Naive thymus-derived CD4-positive, alpha-beta T cell (primary cell): ENCODE measurements around the gene STX18. TPM values are rescaled to one million over a fixed set of nuclear protein-coding genes. Genes with fewer than 3 reads are reported as not detected.
"Not testable (repeated sequence)": the region's sequence is repeated elsewhere in the genome, so short reads cannot be mapped to it uniquely, and the experiment has no call there.

Experiments
- ATAC-seq: fragments of 150-1000 bp; cut with Tn5 transposase; 2 replicates; pipeline ENCODE4 v1.10.0; 2021; ENCODE audit warnings: mild to moderate bottlenecking, moderate library complexity
- CTCF ChIA-PET: fragments of 350-600 bp; sonication (Branson Sonifier 250); formaldehyde crosslinking; loops from one replicate; lab custom pipeline; 2021; ENCODE audit warnings: antibody characterized with exemption; lab: Charles Lee
- POLR2A ChIA-PET: fragments of 350-600 bp; sonication (Branson Sonifier 250); formaldehyde crosslinking; loops from one replicate; lab custom pipeline; 2021; ENCODE audit warnings: antibody characterized with exemption, inconsistent platforms; lab: Charles Lee
- DNase-seq, 9 donors: peaks; one replicate each; pipeline versions ENCODE4 v3.0.0 to v3.0.0-alpha.2; 2020 to 2022; ENCODE audit warnings: mixed read lengths in 1 of 9
- H3K27ac ChIP-seq: one replicate; pipeline ENCODE4 v1.7.0; 2013; ENCODE audit warnings: mild to moderate bottlenecking, low read depth, low read length, moderate library complexity
- H3K27me3 ChIP-seq, 2 donors: one replicate each; pipeline ENCODE4 v1.7.0; 2013; ENCODE audit warnings: low read length in 2 of 2, mild to moderate bottlenecking in 2 of 2, moderate library complexity in 2 of 2; ENCODE audit not compliant: control insufficient read depth in 2 of 2, insufficient read depth in 2 of 2
- H3K36me3 ChIP-seq, 3 experiments: 1 replicate in 2 of 3; 2 replicates in 1 of 3; pipeline ENCODE4 v1.7.0; 2013; ENCODE audit warnings: low read length in 3 of 3, mild to moderate bottlenecking in 3 of 3, moderate library complexity in 1 of 3; ENCODE audit not compliant: insufficient read depth in 3 of 3, control insufficient read depth in 2 of 3
- H3K4me1 ChIP-seq, 2 donors: one replicate each; pipeline ENCODE4 v1.7.0; 2013; ENCODE audit warnings: low read length in 2 of 2, mild to moderate bottlenecking in 2 of 2, moderate library complexity in 1 of 2; ENCODE audit not compliant: control insufficient read depth in 2 of 2, insufficient read depth in 2 of 2
- H3K4me3 ChIP-seq: 2 replicates; pipeline ENCODE4 v1.7.0; 2013; ENCODE audit warnings: mild to moderate bottlenecking, low read length
- H3K9me3 ChIP-seq, 3 experiments: 1 replicate in 2 of 3; 2 replicates in 1 of 3; pipeline ENCODE4 v1.7.0; 2013; ENCODE audit warnings: low read length in 3 of 3; ENCODE audit not compliant: control insufficient read depth in 2 of 3
- H3K27ac Mint-ChIP-seq, 9 donors: one replicate each; pipeline ENCODE4 v1.8.0; 2020 to 2022; ENCODE audit warnings: mixed read lengths in 9 of 9, mild to moderate bottlenecking in 8 of 9, moderate library complexity in 5 of 9, inconsistent platforms in 2 of 9
- H3K27me3 Mint-ChIP-seq, 5 donors: one replicate each; pipeline ENCODE4 v1.8.0; 2021 to 2022; ENCODE audit warnings: mixed read lengths in 5 of 5, mild to moderate bottlenecking in 1 of 5
- H3K36me3 Mint-ChIP-seq, 5 donors: one replicate each; pipeline ENCODE4 v1.8.0; 2020 to 2022; ENCODE audit warnings: mixed read lengths in 5 of 5, mild to moderate bottlenecking in 3 of 5, inconsistent platforms in 1 of 5
- H3K4me1 Mint-ChIP-seq, 7 donors: one replicate each; pipeline ENCODE4 v1.8.0; 2020 to 2022; ENCODE audit warnings: mixed read lengths in 7 of 7, mild to moderate bottlenecking in 3 of 7, inconsistent platforms in 1 of 7
- H3K4me3 Mint-ChIP-seq, 10 donors: one replicate each; pipeline ENCODE4 v1.8.0; 2020 to 2022; ENCODE audit warnings: mild to moderate bottlenecking in 10 of 10, mixed read lengths in 10 of 10, moderate library complexity in 6 of 10, inconsistent platforms in 2 of 10
- H3K9me3 Mint-ChIP-seq, 11 donors: one replicate each; pipeline ENCODE4 v1.8.0; 2020 to 2022; ENCODE audit warnings: mixed read lengths in 11 of 11, mild to moderate bottlenecking in 4 of 11, inconsistent platforms in 1 of 11, moderate library complexity in 1 of 11
- intact Hi-C, 2 donors: fragments of 100-400 bp; cut with micrococcal nuclease; formaldehyde crosslinking; loops; one replicate each; pipeline ENCODE4 v1.15.1; 2023
- polyA plus RNA-seq, 2 donors: library from polyadenylated mRNA; unstranded; fragments of 300-500 nt; fragmentation: Illumina TruSeq; gene quantifications; one replicate each; pipeline ENCODE4 v1.2.3, GENCODE V29; 2021
- total RNA-seq, 6 experiments: library from RNA in 5 of 6; stranded (reverse) in 5 of 6; gene quantifications; 1 replicate in 5 of 6; 2 replicates in 1 of 6; pipeline ENCODE4 v1.2.3 and lab custom pipeline; 2021 to 2026

The STX18 gene
- total and polyA plus RNA-seq, 7 experiments from 2014 or later = 16.3 to 28.0 (median 22.7) TPM

DNA sequence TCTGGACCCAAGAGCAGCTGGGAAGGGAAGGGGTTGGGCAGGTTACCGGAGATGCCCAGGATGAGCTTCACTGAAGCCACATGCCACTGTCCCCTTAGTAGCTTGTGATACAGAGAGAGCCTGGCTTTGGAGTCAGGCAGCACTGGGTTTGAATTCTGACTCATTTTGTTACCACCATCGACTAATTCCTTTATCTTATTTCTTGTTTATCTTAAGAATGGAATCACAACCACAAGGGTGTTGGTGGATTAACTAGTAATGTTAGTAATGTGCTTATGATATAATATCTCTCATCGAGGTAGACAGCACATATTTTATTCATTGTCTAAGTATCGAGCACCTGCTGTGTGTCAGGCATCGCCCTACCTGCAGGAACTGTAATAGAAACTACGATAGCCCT, 17.7 kb upstream of the STX18 start:
- no peak for ATAC-seq
- POLR2A ChIA-PET = no interaction called here

GRCh38 chr4:4558881-4559280, 17.0 kb upstream of the STX18 start:
- Histone ChIP-seq H3K27me3 (no peaks in the 10 kb centered on the region), H3K4me3 (no peak overlapping the region), H3K9me3 (no peaks in the 10 kb centered on the region), H3K4me1 (no peaks in the 10 kb centered on the region), H3K36me3 (no peaks in the 10 kb centered on the region), H3K27ac (no peak overlapping the region)
- ChIA-PET CTCF (no interaction called here), POLR2A (no interaction called here)
- DNase-seq = no peak
- no peak for ATAC-seq
- H3K4me1 Mint-ChIP-seq = peaks cover 0 to 3% (median 0%) of the 10 kb centered on the region in 7 donors
- no peak overlapping the region for H3K4me3 Mint-ChIP-seq
- H3K36me3 Mint-ChIP-seq = peaks cover 2 to 62% (median 37%) of the 10 kb centered on the region in 5 donors
- no peaks in the 10 kb centered on the region for H3K27me3 Mint-ChIP-seq
- no peak overlapping the region for H3K27ac Mint-ChIP-seq
- intact Hi-C loops = no loop called here
- H3K9me3 Mint-ChIP-seq = no peaks in the 10 kb centered on the region

More for the DNA sequence above, 17.7 kb upstream of the STX18 start:
- Mint-ChIP-seq H3K27me3 (no peaks in the 10 kb centered on the region), H3K27ac (no peak overlapping the region), H3K9me3 (no peaks in the 10 kb centered on the region), H3K36me3 (peaks cover 2 to 62% (median 37%) of the 10 kb centered on the region in 5 donors), H3K4me1 (peaks cover 0 to 3% (median 0%) of the 10 kb centered on the region in 7 donors), H3K4me3 (no peak overlapping the region)
- Histone ChIP-seq H3K4me3 (no peak overlapping the region), H3K36me3 (no peaks in the 10 kb centered on the region), H3K27me3 (no peaks in the 10 kb centered on the region), H3K9me3 (no peaks in the 10 kb centered on the region), H3K27ac (no peak overlapping the region), H3K4me1 (no peaks in the 10 kb centered on the region)
- intact Hi-C loops = no loop called here
- DNase-seq = no peak
- CTCF ChIA-PET = no interaction called here

DNA sequence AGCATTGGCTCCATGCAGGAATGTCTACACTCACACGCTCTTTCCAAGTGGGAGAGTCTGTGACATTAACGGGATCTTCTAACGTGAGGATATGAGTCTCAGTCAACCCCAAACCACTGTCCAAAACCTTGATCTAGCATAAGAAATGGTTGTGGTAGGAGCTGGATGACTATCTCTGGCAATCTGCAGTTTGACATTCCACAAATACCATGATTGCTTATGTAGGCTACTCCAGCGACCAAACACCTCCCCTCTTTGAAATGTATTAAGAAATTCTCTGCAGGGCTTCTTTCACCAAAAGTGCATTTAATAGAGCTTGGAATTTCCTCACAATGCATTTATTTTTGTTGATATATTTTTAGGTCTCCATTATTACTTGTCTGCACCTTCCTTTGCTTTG, 14.1 kb upstream of the STX18 start:
- ATAC-seq (no peak), DNase-seq (no peak)
- no peak overlapping the region for H3K27ac ChIP-seq
- Mint-ChIP-seq H3K27ac (no peak overlapping the region), H3K4me3 (no peak overlapping the region), H3K27me3 (no peaks in the 10 kb centered on the region), H3K4me1 (peaks cover 0 to 3% (median 0%) of the 10 kb centered on the region in 7 donors), H3K9me3 (no peaks in the 10 kb centered on the region), H3K36me3 (peaks cover 7 to 70% (median 59%) of the 10 kb centered on the region in 5 donors)
- H3K4me1 ChIP-seq = no peaks in the 10 kb centered on the region
- no peaks in the 10 kb centered on the region for H3K36me3 ChIP-seq
- H3K9me3 ChIP-seq = no peaks in the 10 kb centered on the region
- intact Hi-C loops = no loop called here
- H3K4me3 ChIP-seq = no peak overlapping the region
- POLR2A ChIA-PET = no interaction called here
- no peaks in the 10 kb centered on the region for H3K27me3 ChIP-seq
- CTCF ChIA-PET = no interaction called here

DNA sequence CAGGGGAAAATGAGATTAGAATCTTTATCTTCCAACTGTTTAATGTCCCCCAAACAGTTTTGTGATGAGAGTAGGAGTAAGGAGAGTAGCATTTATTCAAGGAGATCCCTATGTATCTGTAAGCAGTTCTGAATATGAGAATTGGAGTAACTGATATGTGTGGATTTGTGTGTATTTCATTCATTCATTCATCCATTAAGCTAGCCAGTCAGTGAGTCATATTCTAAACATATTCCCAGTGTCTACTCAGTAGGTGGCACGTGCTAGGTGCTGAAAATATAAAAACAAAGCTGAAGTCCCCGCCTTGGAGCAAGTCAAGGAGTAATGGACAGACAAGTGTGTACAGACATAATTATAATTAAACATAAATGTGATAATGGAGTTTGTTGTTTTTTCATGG, 12.4 kb upstream of the STX18 start:
- Mint-ChIP-seq H3K27me3 (no peaks in the 10 kb centered on the region), H3K36me3 (peaks cover 16 to 74% (median 63%) of the 10 kb centered on the region in 5 donors)

DNA sequence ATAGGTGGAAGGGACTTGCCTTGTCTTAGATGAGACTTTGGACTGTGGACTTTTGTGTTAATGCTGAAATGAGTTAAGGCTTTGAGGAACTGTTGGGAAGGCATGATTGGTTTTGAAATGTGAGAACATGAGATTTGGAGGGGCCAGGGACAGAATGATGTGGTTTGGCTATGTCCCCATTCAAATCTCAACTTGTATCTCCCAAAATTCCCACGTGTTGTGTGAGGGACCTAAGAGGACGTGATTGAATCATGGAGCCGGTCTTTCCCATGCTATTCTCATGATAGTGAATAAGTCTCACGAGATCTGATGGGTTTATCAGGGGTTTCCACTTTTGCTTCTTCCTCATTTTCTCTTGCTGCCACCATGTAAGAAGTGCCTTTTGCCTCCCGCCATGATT, 10.2 kb upstream of the STX18 start:
- Mint-ChIP-seq H3K27ac (peak overlapping the region in 1 of 9 donors; percentile 62), H3K36me3 (peaks cover 19 to 92% (median 80%) of the 10 kb centered on the region in 5 donors)
- H3K27me3 Mint-ChIP-seq = not testable (repeated sequence)

More for the DNA sequence above, 12.4 kb upstream of the STX18 start:
- Histone ChIP-seq H3K4me1 (no peaks in the 10 kb centered on the region), H3K9me3 (no peaks in the 10 kb centered on the region), H3K4me3 (no peak overlapping the region), H3K36me3 (peaks cover 0 to 9% (median 0%) of the 10 kb centered on the region in 3 experiments), H3K27me3 (no peaks in the 10 kb centered on the region), H3K27ac (no peak overlapping the region)
- ATAC-seq (no peak), DNase-seq (no peak)
- peaks cover 0 to 3% (median 0%) of the 10 kb centered on the region in 7 donors for H3K4me1 Mint-ChIP-seq
- H3K4me3 Mint-ChIP-seq = no peak overlapping the region
- H3K9me3 Mint-ChIP-seq = peaks cover 0 to 7% (median 0%) of the 10 kb centered on the region in 11 donors
- H3K27ac Mint-ChIP-seq = no peak overlapping the region
- ChIA-PET POLR2A (interaction anchor here (0.9 kb wide), 1 partner anchor 17 kb away, joined by 3 read pairs; no protein-coding TSS in a partner anchor), CTCF (no interaction called here)
- intact Hi-C loops = no loop called here

DNA sequence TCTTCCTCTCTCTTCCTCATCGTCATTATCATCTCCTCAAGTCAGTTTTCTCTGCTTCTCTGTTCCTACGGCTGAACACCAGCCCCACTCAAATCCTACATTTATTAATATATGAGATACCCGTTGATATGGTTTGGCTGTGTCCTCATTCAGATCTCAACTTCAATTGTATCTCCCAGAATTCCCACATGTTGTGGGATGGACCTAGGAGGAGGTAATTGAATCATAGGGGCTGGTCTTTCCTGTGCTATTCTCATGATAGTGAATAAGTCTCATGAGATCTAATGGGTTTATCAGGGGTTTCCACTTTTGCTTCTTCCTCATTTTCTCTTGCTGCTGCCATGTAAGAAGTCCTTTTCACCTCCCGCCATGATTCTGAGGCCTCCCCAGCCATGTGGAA, 8.3 kb upstream of the STX18 start:
- Mint-ChIP-seq H3K4me1 (peaks cover 0 to 14% (median 8%) of the 10 kb centered on the region in 7 donors), H3K36me3 (peaks cover 24 to 90% (median 81%) of the 10 kb centered on the region in 5 donors)
- H3K4me3 Mint-ChIP-seq, H3K27ac ChIP-seq, ATAC-seq, POLR2A ChIA-PET, CTCF ChIA-PET, intact Hi-C loops, H3K4me1 ChIP-seq, DNase-seq, H3K27ac Mint-ChIP-seq, H3K9me3 ChIP-seq, H3K4me3 ChIP-seq, H3K27me3 Mint-ChIP-seq, H3K27me3 ChIP-seq, H3K9me3 Mint-ChIP-seq: not testable (repeated sequence)
- H3K36me3 ChIP-seq = peaks cover 0 to 31% (median 0%) of the 10 kb centered on the region in 3 experiments

More for the DNA sequence above, 10.2 kb upstream of the STX18 start:
- H3K4me1 ChIP-seq, H3K9me3 ChIP-seq, ATAC-seq, intact Hi-C loops, H3K4me3 Mint-ChIP-seq, H3K9me3 Mint-ChIP-seq, H3K27ac ChIP-seq, H3K27me3 ChIP-seq, H3K4me1 Mint-ChIP-seq, CTCF ChIA-PET, H3K4me3 ChIP-seq, DNase-seq, POLR2A ChIA-PET: not testable (repeated sequence)
- peaks cover 0 to 31% (median 0%) of the 10 kb centered on the region in 3 experiments for H3K36me3 ChIP-seq

GRCh38 chr4:4549534-4549933, 7.7 kb upstream of the STX18 start:
- intact Hi-C loops = no loop called here
- peaks cover 0 to 18% (median 8%) of the 10 kb centered on the region in 7 donors for H3K4me1 Mint-ChIP-seq
- Histone ChIP-seq H3K27me3 (no peaks in the 10 kb centered on the region), H3K27ac (no peak overlapping the region), H3K36me3 (peaks cover 0 to 31% (median 0%) of the 10 kb centered on the region in 3 experiments), H3K9me3 (no peaks in the 10 kb centered on the region), H3K4me1 (no peaks in the 10 kb centered on the region), H3K4me3 (no peak overlapping the region)
- H3K36me3 Mint-ChIP-seq = peaks cover 22 to 89% (median 79%) of the 10 kb centered on the region in 5 donors
- ATAC-seq = no peak
- no peak overlapping the region for H3K27ac Mint-ChIP-seq
- no peak for DNase-seq
- CTCF ChIA-PET = no interaction called here
- no peak overlapping the region for H3K4me3 Mint-ChIP-seq
- peaks cover 0 to 7% (median 0%) of the 10 kb centered on the region in 11 donors for H3K9me3 Mint-ChIP-seq
- no peaks in the 10 kb centered on the region for H3K27me3 Mint-ChIP-seq
- POLR2A ChIA-PET = no interaction called here
